Measurements from ENCODE around the gene LRBA. TPM values are rescaled to one million over a fixed set of nuclear protein-coding genes. Genes with fewer than 3 reads are reported as not detected.

Gene LRBA
- polyA plus RNA-seq, 1 of the 3 experiments (the other 2 are of a cell fraction): 11.4 TPM

DNA sequence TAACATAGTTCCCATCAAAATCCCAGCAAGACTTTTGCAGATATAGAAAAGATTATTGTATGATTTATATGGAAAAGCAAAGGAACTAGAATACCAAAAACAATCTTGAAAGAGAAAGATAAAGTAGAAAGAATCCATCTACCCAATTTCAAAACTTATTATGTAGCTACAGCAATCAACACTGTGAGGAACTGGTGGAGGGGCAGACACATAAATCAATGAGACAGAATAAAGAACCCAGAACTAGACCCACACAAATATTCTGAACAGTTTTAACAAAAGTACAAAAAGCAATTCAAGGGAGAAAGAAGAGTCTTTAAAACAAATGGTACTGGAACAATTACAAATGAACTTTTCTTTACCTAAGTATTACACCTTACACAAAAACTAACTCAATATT lies 67.0 kb downstream of the LRBA start:
- Histone ChIP-seq H2AFZ (ENCODE audit: low read depth) (no peak overlapping the region), H3K27me3 (ENCODE audit: insufficient read depth) (no peaks in the 10 kb centered on the region), H3K27ac (ENCODE audit: low read depth in 2 of 2, low read length in 1 of 2) (no peak overlapping the region), H3F3A (replicated peaks; ENCODE audit: insufficient read depth) (no peaks in the 10 kb centered on the region), H3K9me2 (no peaks in the 10 kb centered on the region), H3K36me3 (replicated peaks in 1 of 2; ENCODE audit: control insufficient read depth in 1 of 2, insufficient read depth in 2 of 2, low read length in 1 of 2) (no peaks in the 10 kb centered on the region), H3K4me1 (ENCODE audit: control insufficient read depth in 1 of 2, insufficient read depth in 2 of 2, low read depth in 1 of 2, low read length in 1 of 2) (no peaks in the 10 kb centered on the region; a peak in 1 of 4 replicates), H4K20me1 (ENCODE audit: insufficient read depth) (no peaks in the 10 kb centered on the region), H3K79me2 (ENCODE audit: insufficient read depth) (no peaks in the 10 kb centered on the region), H3K9ac (no peak overlapping the region), H3K4me2 (no peak overlapping the region), H3K9me3 (no peaks in the 10 kb centered on the region), H3K4me3 (ENCODE audit: low read depth in 2 of 2, low read length in 1 of 2) (no peak overlapping the region)
- TF ChIP-seq GATA2 (CRISPR knock-in tag; IDR thresholded peaks at IDR 0.05): no peak
- TF ChIP-seq, protein P1, sequence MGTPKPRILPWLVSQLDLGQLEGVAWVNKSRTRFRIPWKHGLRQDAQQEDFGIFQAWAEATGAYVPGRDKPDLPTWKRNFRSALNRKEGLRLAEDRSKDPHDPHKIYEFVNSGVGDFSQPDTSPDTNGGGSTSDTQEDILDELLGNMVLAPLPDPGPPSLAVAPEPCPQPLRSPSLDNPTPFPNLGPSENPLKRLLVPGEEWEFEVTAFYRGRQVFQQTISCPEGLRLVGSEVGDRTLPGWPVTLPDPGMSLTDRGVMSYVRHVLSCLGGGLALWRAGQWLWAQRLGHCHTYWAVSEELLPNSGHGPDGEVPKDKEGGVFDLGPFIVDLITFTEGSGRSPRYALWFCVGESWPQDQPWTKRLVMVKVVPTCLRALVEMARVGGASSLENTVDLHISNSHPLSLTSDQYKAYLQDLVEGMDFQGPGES (IDR thresholded peaks at IDR 0.05; ENCODE audit: low read depth, low read length): no peak
- no peak for TF ChIP-seq TEAD4 (IDR thresholded peaks at IDR 0.05; ENCODE audit: borderline replicate concordance, insufficient read depth)
- no peak for TF ChIP-seq FOSL2 (IDR thresholded peaks at IDR 0.05; ENCODE audit: borderline replicate concordance, low read depth)
- TF ChIP-seq RAD21 (IDR thresholded peaks at IDR 0.05; ENCODE audit: low read length): no peak
- no peak for TF ChIP-seq POLR2AphosphoS5 (IDR thresholded peaks at IDR 0.05; ENCODE audit: low read depth, low read length)
- TF ChIP-seq FOXM1 (IDR thresholded peaks at IDR 0.05; ENCODE audit: low read depth): no peak
- TF ChIP-seq EP300 (IDR thresholded peaks at IDR 0.05; ENCODE audit: borderline replicate concordance in 1 of 2, low read depth in 1 of 2, low read length in 1 of 2): no peak
- TF ChIP-seq SIN3A (IDR thresholded peaks at IDR 0.05; ENCODE audit: borderline replicate concordance, low read depth, low read length): no peak
- TF ChIP-seq TAF1 (IDR thresholded peaks at IDR 0.05; ENCODE audit: borderline replicate concordance, low read depth, low read length): no peak
- no peak for TF ChIP-seq TCF12 (IDR thresholded peaks at IDR 0.05)
- TF ChIP-seq, protein P2, sequence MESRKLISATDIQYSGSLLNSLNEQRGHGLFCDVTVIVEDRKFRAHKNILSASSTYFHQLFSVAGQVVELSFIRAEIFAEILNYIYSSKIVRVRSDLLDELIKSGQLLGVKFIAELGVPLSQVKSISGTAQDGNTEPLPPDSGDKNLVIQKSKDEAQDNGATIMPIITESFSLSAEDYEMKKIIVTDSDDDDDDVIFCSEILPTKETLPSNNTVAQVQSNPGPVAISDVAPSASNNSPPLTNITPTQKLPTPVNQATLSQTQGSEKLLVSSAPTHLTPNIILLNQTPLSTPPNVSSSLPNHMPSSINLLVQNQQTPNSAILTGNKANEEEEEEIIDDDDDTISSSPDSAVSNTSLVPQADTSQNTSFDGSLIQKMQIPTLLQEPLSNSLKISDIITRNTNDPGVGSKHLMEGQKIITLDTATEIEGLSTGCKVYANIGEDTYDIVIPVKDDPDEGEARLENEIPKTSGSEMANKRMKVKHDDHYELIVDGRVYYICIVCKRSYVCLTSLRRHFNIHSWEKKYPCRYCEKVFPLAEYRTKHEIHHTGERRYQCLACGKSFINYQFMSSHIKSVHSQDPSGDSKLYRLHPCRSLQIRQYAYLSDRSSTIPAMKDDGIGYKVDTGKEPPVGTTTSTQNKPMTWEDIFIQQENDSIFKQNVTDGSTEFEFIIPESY (IDR thresholded peaks at IDR 0.05; ENCODE audit: borderline replicate concordance, low read depth): no peak
- TF ChIP-seq ELF1 (IDR thresholded peaks at IDR 0.05): no peak
- no peak for TF ChIP-seq USF1 (IDR thresholded peaks at IDR 0.05; ENCODE audit: borderline replicate concordance, low read depth)
- TF ChIP-seq, protein P3, sequence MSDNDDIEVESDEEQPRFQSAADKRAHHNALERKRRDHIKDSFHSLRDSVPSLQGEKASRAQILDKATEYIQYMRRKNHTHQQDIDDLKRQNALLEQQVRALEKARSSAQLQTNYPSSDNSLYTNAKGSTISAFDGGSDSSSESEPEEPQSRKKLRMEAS (IDR thresholded peaks at IDR 0.05; ENCODE audit: low read depth): no peak
- no peak for TF ChIP-seq SMC3 (IDR thresholded peaks at IDR 0.05; ENCODE audit: low read depth, low read length)
- no peak for TF ChIP-seq USF2 (IDR thresholded peaks at IDR 0.05; ENCODE audit: borderline replicate concordance, low read depth, low read length)
- DNase-seq: no peak
- CTCF ChIA-PET: no interaction called here
- POLR2A ChIA-PET: no interaction called here

Measured in SK-N-SH (cell line).